HEK293 (cell line): Measurements from ENCODE around the gene USP31.

Experiments
- CTCF ChIA-PET: fragments of 350-600 bp; formaldehyde crosslinking; extraction: SDS; loops from one replicate; lab custom pipeline; 2021; ENCODE audit warnings: antibody characterized with exemption; lab: Yijun Ruan, JAX
- POLR2A ChIA-PET: fragments of 300-600 bp; formaldehyde crosslinking; extraction: SDS; loops from one replicate; lab custom pipeline; 2020; ENCODE audit warnings: antibody characterized with exemption, inconsistent platforms; lab: Yijun Ruan, JAX
- H3K27ac ChIP-seq: fragments of 200-500 bp; sonication (Bioruptor generic); 2 replicates; pipeline ENCODE4 v1.5.1; 2014; ENCODE audit warnings: low read depth, low read length, control low read depth, inconsistent platforms; ENCODE audit errors: extremely low read depth
- H3K36me3 ChIP-seq, 2 experiments: fragments of 200-500 bp in 1 of 2; sonication (Bioruptor generic) in 1 of 2; 1 replicate in 1 of 2; 2 replicates in 1 of 2; pipeline ENCODE4 v1.5.1; 2014 to 2017; ENCODE audit warnings: inconsistent platforms in 2 of 2, low read length in 2 of 2; ENCODE audit not compliant: control insufficient read depth in 2 of 2, insufficient read depth in 1 of 2
- H3K4me1 ChIP-seq: fragments of 200-500 bp; sonication (Bioruptor generic); 2 replicates; pipeline ENCODE4 v1.5.1; 2014; ENCODE audit warnings: mild to moderate bottlenecking, low read length, inconsistent platforms; ENCODE audit not compliant: control insufficient read depth, insufficient read depth
- H3K4me3 ChIP-seq: 2 replicates; pipeline ENCODE4 v1.5.1; 2011; ENCODE audit warnings: low read depth, mild to moderate bottlenecking, control low read depth, low read length, moderate library complexity
- H3K9me3 ChIP-seq: fragments of 200-500 bp; sonication (Bioruptor generic); 2 replicates; pipeline ENCODE4 v1.5.1; 2014; ENCODE audit warnings: low read depth, low read length, inconsistent platforms; ENCODE audit not compliant: control insufficient read depth, insufficient read depth
- ATF2 ChIP-seq: fragments of 450-650 bp; formaldehyde crosslinking; IDR thresholded peaks from 2 replicates; pipeline ENCODE4 v1.5.1; 2016; ENCODE audit warnings: missing biosample characterization, missing genetic modification characterization, low read depth
- CTCF ChIP-seq: fragments of 450-650 bp; formaldehyde crosslinking; IDR thresholded peaks from 2 replicates; pipeline ENCODE4 v1.5.1; 2016; ENCODE audit warnings: missing biosample characterization, missing genetic modification characterization
- PRDM1 ChIP-seq: fragments of 450-650 bp; formaldehyde crosslinking; IDR thresholded peaks from 2 replicates; pipeline ENCODE4; 2016; ENCODE audit warnings: missing biosample characterization, missing genetic modification characterization
- REST ChIP-seq: fragments of 450-650 bp; formaldehyde crosslinking; IDR thresholded peaks from 2 replicates; pipeline ENCODE4 v1.5.1; 2016; ENCODE audit warnings: missing biosample characterization, missing genetic modification characterization
- SP2 ChIP-seq: fragments of 450-650 bp; formaldehyde crosslinking; IDR thresholded peaks from 2 replicates; pipeline ENCODE4 v1.5.1; 2016; ENCODE audit warnings: missing biosample characterization, missing genetic modification characterization
- ZBTB17 ChIP-seq: fragments of 450-650 bp; formaldehyde crosslinking; IDR thresholded peaks from 2 replicates; pipeline ENCODE4 v1.5.1; 2016; ENCODE audit warnings: missing biosample characterization, missing genetic modification characterization
- ZNF37A ChIP-seq: fragments of 450-650 bp; IDR thresholded peaks from 2 replicates; pipeline ENCODE4 v1.5.1; 2018; ENCODE audit warnings: missing biosample characterization, missing genetic modification characterization
- ZNF391 ChIP-seq: fragments of 450-650 bp; formaldehyde crosslinking; IDR thresholded peaks from 2 replicates; pipeline ENCODE4 v1.5.1; 2016; ENCODE audit warnings: low read depth, missing biosample characterization, missing genetic modification characterization, borderline replicate concordance
- ZNF398 ChIP-seq: fragments of 450-650 bp; formaldehyde crosslinking; IDR thresholded peaks from 2 replicates; pipeline ENCODE4 v1.5.1; 2017; ENCODE audit warnings: missing biosample characterization, missing genetic modification characterization
- ZNF555 ChIP-seq: fragments of 450-650 bp; formaldehyde crosslinking; conservative IDR thresholded peaks from 2 replicates; pipeline ENCODE4 v1.5.1; 2017; ENCODE audit warnings: missing biosample characterization, mild to moderate bottlenecking, missing genetic modification characterization, inconsistent platforms

The USP31 gene

GRCh38 chr16:23058576-23058975 lies 90.7 kb downstream of the USP31 start (continued):
- TF ChIP-seq ATF2 (tag by site-specific recombination) (no peak), ZNF555 (no peak), ZNF398 (tag by site-specific recombination) (no peak), ZNF37A (tag by site-specific recombination) (no peak), ZNF391 (tag by site-specific recombination) (no peak)
- TF ChIP-seq, all 188 proteins: peak for 0

- H3K27ac ChIP-seq = no peak overlapping the region
- CTCF ChIA-PET = interaction anchor here (0.6 to 2.6 kb wide), 4 partner anchors 79 to 1499 kb away, joined by 3 to 10 read pairs (median 3); no protein-coding TSS in a partner anchor
- no peak overlapping the region for H3K4me3 ChIP-seq
- POLR2A ChIA-PET = no interaction called here
- H3K9me3 ChIP-seq = no peaks in the 10 kb centered on the region
- H3K4me1 ChIP-seq = no peaks in the 10 kb centered on the region
- TF ChIP-seq CTCF (tag by site-specific recombination) (no peak), ZBTB17 (peak; percentile 86), PRDM1 (tag by site-specific recombination) (peak; percentile 54; the same call in 1 of the 2 replicates)
- no peaks in the 10 kb centered on the region for H3K36me3 ChIP-seq
These were observed 92.1 kb downstream of the USP31 start for GRCh38 chr16:23057013-23057596.

GRCh38 chr16:23055481-23055880 lies 93.8 kb downstream of the USP31 start:
- Histone ChIP-seq H3K4me3 (no peak overlapping the region), H3K27ac (no peak overlapping the region), H3K4me1 (no peaks in the 10 kb centered on the region), H3K36me3 (no peaks in the 10 kb centered on the region), H3K9me3 (no peaks in the 10 kb centered on the region)
- TF ChIP-seq SP2 (tag by site-specific recombination) (no peak), REST (tag by site-specific recombination) (no peak)
- CTCF ChIA-PET = interaction anchor here (0.7 to 2.6 kb wide), 2 partner anchors 102 to 156 kb away, joined by 3 to 10 read pairs; no protein-coding TSS in a partner anchor
- POLR2A ChIA-PET = no interaction called here
